Adipose tissue (tissue), 3 donors: ENCODE results near the gene C20orf173. TPM values are rescaled to one million over a fixed set of nuclear protein-coding genes. Genes with fewer than 3 reads are reported as not detected.
"Not testable (repeated sequence)": the region's sequence is repeated elsewhere in the genome, so short reads cannot be mapped to it uniquely, and the experiment has no call there.

Experiments used
- H3K27ac ChIP-seq: one replicate; pipeline ENCODE4 v1.5.1; 2013; ENCODE audit warnings: low read depth, low read length
- WGBS, 3 donors: extraction: QIAGEN DNeasy Blood & Tissue Kit; methylation state at CpG; one replicate each; pipeline ENCODE4 v1.1.7; 2013; 5-methylcytosine and 5-hydroxymethylcytosine counted together
- polyA plus RNA-seq, 3 donors: library from polyadenylated mRNA; stranded (reverse); fragments of 200-250 nt; gene quantifications; one replicate each; pipeline ENCODE4 v1.2.3, GENCODE V29; 2013
- donor health status: healthy with polysubstance abuse.
- donor health status: Bipolar disorder and iron deficiency.
- donor health status: healthy.

The C20orf173 gene
- polyA plus RNA-seq, 3 donors, result not detected

DNA sequence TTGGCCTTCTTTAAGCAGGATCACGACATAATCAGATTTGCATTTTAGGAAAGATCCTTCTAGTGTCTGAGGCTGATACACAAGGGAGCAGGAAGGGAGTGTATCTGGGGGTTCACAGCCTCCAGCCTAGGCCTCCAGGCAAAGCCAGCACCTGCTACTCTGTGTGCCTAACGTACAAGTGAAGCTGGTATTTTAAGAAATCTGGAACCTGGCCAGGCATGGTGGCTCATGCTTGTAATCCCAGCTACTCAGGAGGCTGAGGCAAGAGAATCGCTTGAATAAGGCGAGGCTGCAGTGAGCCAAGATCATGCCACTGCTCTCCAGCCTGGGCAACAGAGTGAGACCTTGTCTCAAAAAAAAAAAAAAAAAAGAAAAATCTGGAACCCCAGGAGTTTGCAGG is 26.0 kb upstream of the C20orf173 start:
- H3K27ac ChIP-seq, result not testable (repeated sequence)
- 74 to 89% (median 79%) methylated on average over 4 of the region's 4 CpGs for WGBS, 3 donors

DNA sequence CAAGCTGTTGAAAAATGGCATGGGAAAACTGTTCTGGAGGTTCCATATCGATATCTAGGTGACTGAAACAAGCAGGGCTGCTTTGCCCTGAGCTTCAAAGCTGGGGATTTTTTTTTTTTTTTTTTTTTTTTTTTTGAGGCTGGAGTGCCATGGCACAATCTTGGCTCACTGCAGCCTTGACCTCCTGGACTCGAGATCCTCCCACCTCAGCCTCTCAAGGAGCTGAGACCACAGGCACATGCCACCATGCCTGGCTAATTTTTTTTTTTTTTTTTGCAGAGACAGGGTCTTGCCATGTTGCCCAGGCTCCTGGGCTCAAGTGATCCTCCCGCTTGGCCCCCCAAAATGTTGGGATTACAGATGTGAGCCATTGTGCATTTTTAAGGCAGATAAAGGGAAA is 23.5 kb upstream of the C20orf173 start:
- no peak overlapping the region for H3K27ac ChIP-seq
- 82 to 95% (median 89%) methylated on average over 3 of the region's 3 CpGs for WGBS, 3 donors

DNA sequence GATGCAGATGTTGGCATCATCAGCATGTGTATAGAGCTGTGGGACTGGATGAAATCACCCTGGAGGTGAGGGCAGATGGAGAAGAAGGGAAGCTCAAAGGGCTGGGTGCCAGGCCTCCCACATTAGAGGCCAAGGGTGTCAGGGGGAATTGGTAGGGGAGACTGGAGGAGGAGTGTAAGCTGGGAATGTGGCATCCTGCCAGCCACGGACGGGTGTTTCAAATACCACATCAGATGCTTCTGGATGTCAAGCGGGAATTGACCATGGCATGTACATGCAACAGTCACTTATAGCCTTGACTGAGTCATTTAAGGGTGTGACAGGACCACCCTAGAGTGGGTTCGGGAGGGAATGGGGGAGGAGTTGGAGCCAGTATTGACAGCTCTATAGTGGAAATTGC is 22.1 kb upstream of the C20orf173 start:
- no peak overlapping the region for H3K27ac ChIP-seq
- WGBS, 3 donors, result 70 to 80% (median 76%) methylated on average over 4 of the region's 4 CpGs

DNA sequence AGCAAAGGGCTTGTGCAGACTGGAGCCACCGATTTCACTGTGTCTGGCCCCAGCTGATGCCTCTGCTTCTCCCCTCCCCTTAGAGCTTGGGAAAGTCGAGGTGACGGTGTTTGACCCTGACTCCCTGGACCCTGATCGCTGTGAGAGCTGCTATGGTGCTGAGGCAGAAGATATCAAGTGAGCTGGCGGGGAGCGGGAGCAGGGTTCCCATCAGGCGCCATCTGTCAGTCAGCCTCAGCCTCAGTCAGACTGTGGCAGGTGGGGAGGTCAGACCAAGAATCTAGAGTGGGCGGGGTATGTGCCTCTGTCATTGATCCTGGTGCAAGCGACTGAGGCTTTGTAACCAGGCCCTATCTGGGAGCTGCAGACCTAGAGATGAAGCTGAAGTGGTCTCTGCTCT is 17.9 kb upstream of the C20orf173 start:
- 83 to 90% (median 84%) methylated on average over 8 to 9 of the region's 9 CpGs for WGBS, 3 donors
- no peak overlapping the region for H3K27ac ChIP-seq

DNA sequence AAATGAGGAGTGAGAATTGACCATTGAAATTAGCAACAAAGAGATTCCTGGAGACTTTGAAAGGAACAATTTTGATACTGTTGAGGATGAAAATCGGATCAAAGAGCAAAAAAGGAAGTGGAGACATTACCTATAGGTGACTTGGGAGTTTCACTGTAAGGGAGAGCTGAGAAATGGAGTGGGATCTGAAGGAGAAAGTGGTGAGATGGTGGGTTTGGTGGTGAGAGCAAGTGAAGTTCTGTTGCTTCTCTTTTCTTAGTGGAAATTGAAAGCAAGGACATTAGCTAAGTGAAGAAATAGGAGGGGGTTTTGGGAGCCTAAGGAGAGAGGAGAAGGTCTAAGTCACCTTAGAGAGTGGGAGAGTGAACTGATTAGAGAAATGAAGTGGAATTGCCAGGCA is 16.7 kb upstream of the C20orf173 start:
- 73 to 90% (median 85%) methylated on average over 1 of the region's 1 CpG for WGBS, 3 donors
- no peak overlapping the region for H3K27ac ChIP-seq

DNA sequence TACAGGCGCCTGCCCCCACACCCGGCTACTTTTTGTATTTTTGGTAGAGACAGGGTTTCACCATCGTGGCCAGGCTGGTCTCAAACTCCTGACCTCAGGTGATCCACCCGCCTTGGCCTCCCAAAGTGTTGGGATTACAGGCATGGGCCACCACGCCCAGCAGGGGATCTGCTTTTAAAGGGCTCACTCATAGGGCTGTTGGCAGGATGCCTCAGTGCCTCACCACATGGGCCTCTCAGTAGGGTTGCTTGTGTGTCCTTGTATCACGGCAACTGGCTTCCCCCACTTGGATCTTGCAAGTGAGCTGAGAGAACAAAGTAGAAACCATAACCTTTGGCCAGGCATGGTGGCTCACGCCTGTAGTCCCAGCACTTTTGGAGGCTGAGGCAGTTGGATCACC is 15.5 kb upstream of the C20orf173 start:
- WGBS, 3 donors, result 95 to 96% (median 96%) methylated on average over 7 of the region's 7 CpGs
- H3K27ac ChIP-seq, result not testable (repeated sequence)

DNA sequence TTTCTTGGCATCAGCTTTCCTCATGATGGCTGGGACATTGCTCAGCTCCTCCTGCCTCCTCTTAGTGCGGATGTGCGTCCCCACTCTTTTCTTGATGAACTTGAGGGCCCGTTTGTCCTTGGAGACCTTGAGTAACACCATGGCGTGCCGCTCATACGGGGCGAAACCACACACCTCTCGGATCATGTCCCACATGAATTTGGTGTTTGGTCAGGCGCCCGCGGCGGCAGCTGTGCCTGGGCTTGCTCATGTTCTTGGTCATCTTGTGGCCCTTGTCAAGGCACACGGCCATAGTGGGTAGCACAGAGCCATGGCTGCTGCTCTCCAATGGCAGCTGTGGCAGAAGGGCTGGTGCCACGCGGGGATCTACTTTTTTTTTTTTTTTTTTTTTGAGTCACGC is 15.0 kb upstream of the C20orf173 start:
- 91 to 97% (median 92%) methylated on average over 15 to 16 of the region's 16 CpGs for WGBS, 3 donors
- H3K27ac ChIP-seq, result no peak overlapping the region

DNA sequence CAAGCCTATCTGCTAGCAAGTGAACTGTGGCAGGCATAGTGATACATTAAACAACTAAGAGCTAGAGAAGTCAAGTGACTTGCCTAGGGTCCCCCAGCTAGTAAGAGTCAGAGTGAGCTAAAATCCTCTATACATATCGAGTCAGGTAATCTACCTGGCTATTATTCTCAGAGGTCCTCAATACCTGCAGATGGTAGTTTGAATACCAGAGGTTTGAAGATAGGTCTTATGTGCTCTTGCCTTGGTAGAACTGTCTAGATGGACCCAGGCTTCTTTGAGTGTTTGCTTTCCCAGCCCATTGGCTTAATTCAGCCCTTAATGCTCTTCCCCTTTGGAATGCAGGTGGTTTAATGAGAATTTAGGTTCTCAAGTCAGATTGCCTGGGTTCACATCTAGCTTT is 13.5 kb upstream of the C20orf173 start:
- WGBS, 3 donors, result 88 to 98% (median 92%) methylated on average over 1 of the region's 1 CpG
- H3K27ac ChIP-seq, result no peak overlapping the region

DNA sequence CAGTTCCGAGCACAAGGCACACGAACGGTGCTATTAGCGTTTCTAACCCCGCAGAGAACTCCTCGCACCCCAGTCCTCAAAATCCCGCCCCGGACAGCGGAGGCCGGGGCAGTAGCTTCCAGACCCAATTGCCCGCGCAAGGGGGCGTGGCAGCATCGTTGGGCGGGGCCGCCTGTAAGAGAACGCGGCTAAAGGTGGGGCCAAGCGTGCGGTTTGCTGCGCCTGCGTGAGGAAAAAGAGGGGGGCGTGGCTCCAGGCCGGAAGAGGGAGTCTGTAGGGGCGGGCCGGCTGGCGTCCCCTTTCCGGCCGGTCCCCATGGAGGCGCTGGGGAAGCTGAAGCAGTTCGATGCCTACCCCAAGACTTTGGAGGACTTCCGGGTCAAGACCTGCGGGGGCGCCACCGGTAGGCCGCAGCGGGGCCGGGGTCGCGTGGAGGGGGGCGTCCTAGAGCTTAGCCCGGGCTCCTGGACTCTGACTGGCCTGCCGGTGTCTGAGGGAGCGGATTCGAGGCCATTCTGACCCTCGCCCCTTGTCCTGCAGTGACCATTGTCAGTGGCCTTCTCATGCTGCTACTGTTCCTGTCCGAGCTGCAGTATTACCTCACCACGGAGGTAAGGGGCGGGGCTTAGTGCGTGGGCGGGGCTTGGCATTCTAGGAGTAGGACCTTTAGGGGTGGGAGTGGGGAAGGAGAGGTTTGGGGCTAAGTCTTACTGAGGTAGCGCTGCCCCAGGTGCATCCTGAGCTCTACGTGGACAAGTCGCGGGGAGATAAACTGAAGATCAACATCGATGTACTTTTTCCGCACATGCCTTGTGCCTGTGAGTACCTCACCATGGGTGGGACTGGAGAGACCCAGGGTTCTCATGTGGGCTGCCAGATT is 12.6 kb upstream of the C20orf173 start, which contains the start of gene ERGIC3:
ERGIC3 (plus strand) TSS at position 296 of the 880 bp plus-strand sequence; CDS start at position 316, 20 bp downstream.
- no peak within 1 kb of the TSS for H3K27ac ChIP-seq
- 4 to 6% (median 5%) methylated on average over 50 to 57 of the region's 57 CpGs for WGBS, 3 donors

DNA sequence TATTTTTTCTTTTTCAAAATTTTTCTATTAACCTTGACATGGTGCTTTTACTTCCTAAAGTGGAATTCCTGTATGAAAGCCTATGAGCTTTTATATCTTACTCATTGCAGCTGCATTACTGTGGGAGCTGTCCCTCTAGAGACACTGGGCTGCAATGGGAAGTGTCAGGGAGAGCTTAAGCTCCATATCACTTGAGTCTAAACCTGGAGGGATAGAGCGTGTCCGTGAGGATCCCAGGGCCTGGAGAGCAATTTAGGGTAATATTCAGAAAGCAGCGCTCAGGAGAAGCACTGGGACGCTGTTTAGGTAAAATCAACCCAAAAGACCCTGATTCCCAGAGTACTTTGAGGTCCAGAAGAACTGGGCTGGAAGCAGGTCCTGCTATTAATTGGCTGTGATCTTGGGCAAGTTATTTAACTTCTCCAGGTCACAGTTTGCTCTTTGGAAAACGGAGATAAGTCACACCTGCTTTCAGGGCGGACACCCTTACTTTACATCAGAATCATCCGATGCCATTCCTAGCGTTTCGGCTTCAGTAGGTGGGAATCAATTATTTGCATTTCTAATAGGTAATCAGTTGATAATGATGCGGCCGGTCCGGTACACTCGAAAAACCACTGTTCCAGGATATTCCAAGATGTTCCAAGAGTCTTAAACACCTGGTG is 11.8 kb upstream of the C20orf173 start:
- H3K27ac ChIP-seq, result no peak overlapping the region
- WGBS, 3 donors, result 20 to 36% (median 32%) methylated on average over 13 of the region's 13 CpGs

DNA sequence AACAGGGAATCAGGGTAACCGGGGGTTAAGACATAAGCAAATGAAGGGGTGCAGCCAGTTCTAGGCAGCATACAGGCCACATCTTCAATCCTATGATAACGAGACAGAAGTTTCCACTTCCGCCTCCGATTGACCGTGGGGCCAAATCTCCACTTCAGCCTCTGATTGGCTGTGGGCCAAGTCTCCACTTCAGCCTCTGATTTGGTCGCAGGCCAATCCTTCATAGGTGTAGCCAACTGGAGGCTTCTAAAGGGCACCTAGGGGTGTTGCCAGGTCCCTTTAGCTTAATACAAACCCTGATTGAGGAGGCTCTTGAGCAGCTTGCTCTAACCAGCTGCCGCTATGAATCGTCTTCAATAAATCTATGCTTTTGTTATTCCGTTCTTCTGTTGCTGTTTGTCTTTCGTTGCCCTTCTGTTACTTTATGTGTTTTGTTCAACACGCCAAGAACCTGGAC is 10.3 kb upstream of the C20orf173 start:
- 44 to 62% (median 60%) methylated on average over 11 of the region's 11 CpGs for WGBS, 3 donors
- H3K27ac ChIP-seq, result no peak overlapping the region

DNA sequence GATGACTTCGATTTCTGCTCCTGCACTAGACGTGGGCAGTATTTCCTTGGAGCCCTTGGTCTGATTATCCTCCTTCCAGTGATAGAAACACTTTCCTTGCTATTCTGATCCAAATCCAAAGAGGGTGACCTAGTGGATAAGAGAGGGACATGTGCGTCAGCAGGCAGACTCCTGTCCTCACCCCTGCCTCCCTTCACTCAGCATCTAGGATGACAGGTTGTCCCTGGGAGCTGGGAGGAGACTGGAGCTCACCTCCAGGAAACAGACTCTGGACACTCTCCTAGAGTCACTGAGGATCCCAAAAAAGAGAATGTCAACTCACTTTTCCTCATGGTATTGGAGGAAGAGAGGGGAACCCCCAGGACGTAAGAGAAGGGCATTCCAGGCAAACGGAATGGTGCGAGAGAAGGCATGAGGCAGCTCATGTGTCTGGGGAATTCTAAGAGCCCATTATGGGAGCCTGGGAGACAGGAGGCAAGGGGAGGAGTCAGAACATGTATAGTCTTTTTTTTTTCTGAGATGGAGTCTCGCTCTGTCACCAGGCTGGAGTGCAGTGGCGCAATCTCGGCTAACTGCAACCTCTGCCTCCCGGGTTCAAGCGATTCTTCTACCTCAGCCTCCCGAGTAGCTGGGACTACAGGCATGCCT is 2.2 kb downstream of the C20orf173 start:
- no peak overlapping the region for H3K27ac ChIP-seq
- WGBS, 3 donors, result 79 to 83% (median 81%) methylated on average over 10 to 12 of the region's 12 CpGs

DNA sequence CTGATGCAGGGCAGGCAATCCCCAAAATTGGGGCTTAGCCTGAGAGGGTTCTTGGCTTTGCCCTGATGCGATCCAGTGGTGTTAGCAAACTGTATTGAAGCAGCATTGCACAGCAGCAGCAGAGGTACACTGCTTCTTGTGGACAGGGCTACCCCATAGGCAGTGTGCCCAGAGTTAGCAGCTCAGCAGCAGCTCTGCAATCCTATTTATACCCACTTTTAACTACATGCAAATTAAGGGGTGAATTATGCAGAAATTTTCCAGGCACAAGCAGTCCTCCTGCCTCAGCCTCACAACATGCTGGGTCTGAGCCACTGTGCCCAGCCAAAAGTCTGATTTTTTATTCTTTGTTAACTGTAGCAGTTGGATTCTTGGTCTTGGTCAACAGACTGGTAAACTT is 3.8 kb downstream of the C20orf173 start:
- H3K27ac ChIP-seq, result no peak overlapping the region
- 94 to 100% (median 100%) methylated on average over 1 of the region's 1 CpG for WGBS, 3 donors

DNA sequence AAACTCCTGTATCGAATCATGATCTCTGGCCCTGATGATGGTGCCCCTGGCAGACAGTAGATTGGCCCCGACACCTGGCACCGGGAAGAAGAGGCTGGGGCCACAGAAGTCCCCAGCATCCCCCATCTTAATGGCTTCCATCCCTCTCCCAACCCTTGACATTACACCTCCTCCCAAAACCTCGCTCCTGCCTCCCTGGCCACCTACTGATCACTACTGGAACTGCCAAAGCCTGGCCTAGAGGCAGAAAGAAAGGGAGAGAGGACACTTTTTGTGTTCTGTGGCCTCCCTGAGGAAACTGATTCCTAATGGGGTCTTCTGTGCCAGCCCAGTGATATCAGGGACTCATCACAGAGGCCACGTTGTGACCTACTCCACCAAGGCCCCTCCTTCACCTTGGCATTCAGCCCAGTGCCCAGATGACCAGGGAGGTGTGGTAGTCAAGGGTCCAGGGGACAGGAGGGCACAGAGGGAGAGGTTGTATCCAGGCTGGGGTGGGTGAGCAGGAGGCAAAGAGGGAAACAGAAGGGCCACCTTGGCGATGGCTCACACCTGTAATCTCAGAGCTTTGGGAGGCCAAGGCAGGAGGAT is 6.1 kb downstream of the C20orf173 start:
- WGBS, 3 donors, result 72 to 75% (median 75%) methylated on average over 6 of the region's 6 CpGs
- H3K27ac ChIP-seq, result no peak overlapping the region

DNA sequence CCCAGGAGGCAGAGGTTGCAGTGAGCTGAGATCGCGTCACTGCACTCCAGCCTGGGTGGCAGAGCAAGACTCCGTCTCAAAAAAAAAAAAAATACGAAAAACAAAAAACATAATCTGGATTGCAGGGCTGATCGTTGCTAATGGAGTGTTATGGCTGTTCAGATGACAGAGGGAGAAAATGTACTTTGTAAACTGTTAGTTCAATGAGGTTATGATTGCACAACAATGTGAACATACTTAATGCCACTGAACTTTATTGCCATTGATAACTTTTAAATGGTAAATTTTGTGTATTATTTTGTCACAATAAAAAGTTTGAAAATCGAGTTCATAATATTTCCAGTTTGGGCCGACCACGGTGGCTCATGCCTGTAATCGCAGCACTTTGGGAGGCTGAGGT is 10.5 kb downstream of the C20orf173 start:
- WGBS, 3 donors, result 83 to 93% (median 87%) methylated on average over 9 of the region's 9 CpGs

DNA sequence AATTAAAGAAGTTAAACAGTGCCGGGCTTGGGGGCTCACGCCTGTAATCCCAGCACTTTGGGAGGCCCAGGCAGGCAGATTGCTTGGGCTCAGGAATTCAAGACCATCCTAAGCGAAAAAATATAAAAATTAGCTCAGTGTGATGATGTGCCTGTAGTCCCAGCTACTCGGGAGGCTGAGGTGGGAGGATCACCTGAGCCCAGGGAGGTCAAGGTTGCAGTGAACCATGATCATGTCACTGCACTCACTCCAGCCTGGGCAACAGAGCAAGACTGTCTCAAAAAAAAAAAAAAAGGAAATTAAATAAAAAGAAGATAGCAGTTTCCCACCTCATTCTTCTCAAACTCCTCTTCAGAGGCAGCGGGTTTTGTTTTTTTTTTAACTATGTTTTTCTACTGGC is 11.7 kb downstream of the C20orf173 start:
- H3K27ac ChIP-seq, result not testable (repeated sequence)
- 94 to 95% (median 95%) methylated on average over 5 of the region's 5 CpGs for WGBS, 3 donors

More for the DNA sequence above, 10.5 kb downstream of the C20orf173 start:
- no peak overlapping the region for H3K27ac ChIP-seq

DNA sequence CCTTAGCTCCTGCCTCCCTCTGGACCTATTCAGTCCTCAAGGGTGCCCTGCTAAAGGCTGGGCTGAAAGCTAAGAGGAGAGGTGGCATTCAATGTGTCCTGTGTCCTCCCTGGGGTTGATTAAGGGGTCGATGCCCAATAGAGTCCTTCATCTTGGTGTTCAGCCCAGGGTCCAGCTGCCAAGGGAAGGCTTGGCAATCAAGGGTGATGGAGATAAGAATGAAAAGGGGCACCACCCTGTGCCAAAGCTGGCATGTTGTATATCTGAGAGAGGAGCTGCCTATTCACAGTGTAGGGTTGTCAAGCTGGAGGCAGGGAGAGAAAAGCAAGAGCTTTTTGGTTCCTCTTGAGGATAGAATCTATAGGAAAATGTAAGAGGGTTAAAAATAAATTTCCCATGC is 12.3 kb downstream of the C20orf173 start:
- no peak overlapping the region for H3K27ac ChIP-seq
- 33 to 92% (median 80%) methylated on average over 1 of the region's 1 CpG for WGBS, 3 donors

DNA sequence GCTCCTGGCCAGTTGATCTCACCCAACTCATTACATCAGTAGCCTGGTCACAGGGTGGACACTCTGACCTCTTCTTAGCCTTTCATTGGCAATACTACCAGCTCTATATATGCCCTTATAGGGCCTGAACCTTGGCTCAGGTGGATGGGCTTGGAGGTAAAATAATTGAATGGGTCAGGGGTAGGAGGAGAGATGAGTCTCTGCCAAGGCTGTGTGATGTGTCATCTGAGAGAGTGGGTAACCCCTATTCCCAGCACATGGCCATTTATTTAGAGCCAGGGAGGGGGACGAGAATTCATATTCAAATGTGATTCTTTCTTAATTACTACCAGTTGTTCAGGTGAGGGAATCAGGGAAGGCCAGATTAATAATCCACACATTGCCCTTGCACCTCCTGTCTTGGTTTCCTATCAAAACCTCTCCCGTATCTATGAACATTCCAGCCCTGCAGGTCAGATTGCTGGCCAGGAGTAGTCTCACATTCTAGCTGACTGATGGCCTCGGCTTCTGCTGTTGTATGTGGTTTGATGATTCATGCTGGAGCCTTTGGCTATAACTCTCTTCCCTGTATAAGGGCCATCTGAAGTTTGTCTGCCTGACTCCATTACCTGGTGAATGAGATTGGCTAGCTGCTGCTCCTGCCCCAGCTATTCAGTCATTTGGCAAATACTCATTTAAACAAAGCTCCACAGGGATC is 13.4 kb downstream of the C20orf173 start:
- H3K27ac ChIP-seq, result no peak overlapping the region
- WGBS, 3 donors, result 68 to 69% (median 69%) methylated on average over 3 of the region's 3 CpGs
